Caki2 (cell line): ENCODE results near the gene ARSK. TPM values are rescaled to one million over a fixed set of nuclear protein-coding genes. Genes with fewer than 3 reads are reported as not detected.
"Not testable (repeated sequence)": the region's sequence is repeated elsewhere in the genome, so short reads cannot be mapped to it uniquely, and the experiment has no call there.

ENCODE experiments used
- DNase-seq: peaks from one replicate; pipeline ENCODE4 v3.0.0-alpha.2; 2015; ENCODE audit warnings: low read depth
- in situ Hi-C: cut with HindIII; loops from 2 replicates; pipeline ENCODE4 v1.10.0; 2016; ENCODE audit warnings: low sequenced_read_pairs, low pct_unique_long_range_greater_than_20kb, mixed read lengths
- total RNA-seq: library from RNA; depleted of rRNA; stranded (reverse); fragments of >200 nt; shearing (Covaris generic); gene quantifications from 2 replicates; pipeline ENCODE4 v1.2.3, GENCODE V29; 2014; ENCODE audit warnings: low replicate concordance

Gene ARSK
- total RNA-seq, 1 experiment from 2014 or later: 9.3 TPM

DNA sequence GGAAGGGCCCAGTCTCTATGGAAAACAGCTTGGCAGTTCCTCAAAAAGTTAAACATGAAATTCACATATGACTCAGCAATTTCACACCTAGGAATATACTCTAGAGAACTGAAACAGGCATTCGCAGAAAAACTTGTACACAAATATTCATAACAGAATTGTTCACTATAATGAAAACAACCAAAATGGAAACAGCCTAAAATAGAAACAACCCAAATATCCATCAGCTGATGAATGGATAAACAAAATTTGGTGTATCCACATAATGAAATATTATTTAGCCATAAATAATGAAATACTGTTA is 60.2 kb downstream of the ARSK start:
- in situ Hi-C loops: no loop called here
- no peak for DNase-seq

DNA sequence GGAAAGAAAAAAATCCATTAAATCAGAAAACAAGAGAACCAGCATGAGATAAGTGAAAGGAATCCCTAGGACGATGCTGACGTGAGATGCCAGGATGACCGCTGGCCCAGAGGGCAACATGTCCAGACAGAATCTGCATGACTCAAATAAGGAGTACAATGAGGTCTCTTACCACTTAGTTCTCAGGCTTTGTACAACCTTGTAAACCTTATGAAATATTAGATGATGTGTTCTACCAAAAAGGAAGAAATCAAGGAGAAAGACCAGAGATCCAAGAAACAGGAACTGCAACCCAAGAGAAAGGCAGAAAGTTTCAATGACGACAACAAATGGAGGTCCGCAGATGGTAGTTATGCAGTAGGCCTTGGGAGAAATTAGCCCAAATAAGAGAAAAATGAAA is 62.2 kb downstream of the ARSK start:
- DNase-seq: no peak

DNA sequence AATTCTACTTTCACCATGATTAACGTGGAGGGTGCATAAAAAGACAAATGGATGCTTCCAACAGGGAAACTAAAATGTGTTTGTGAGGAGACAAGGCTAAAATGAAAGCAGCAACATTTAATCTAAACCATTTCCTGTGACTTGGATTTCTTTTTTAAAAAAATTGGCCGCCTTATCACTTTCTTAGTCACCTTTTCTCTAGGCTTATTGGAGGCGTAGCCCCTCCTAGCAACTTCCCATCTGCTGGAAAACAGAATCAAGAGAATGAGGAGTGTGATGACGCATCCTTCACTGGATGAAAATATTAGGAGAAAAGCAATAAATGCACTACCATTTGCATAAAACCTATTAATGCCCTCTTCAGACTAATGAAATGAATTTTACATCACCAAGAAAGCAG is 64.2 kb downstream of the ARSK start:
- in situ Hi-C loops: no loop called here
- DNase-seq: no peak

More for the DNA sequence above, 62.2 kb downstream of the ARSK start:
- in situ Hi-C loops: no loop called here

DNA sequence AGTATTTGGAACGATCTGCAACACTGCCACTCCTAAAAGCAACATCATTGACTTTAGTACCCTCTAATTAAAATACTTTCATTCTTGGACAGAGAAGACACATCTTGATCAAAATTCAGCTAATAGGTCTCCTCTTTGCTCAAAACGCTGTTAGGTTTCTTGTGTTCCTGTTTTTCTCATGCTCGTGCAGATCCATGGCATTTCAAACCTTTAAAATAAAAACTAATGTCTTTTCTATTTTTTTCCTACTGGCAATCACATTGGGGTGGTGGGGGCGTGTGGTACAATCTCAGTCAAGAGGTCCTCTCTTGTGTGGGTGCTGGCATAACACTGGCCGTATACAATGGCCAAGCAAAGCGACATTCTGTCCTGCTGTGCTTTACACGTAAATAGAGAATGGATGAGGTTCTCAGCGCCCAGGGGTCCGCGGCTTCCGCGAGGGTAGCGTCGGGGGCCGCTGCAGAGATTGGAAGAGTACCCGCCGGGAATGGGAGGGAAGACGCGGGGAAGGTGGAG is 64.7 kb downstream of the ARSK start:
- in situ Hi-C loops: no loop called here
- DNase-seq: no peak

DNA sequence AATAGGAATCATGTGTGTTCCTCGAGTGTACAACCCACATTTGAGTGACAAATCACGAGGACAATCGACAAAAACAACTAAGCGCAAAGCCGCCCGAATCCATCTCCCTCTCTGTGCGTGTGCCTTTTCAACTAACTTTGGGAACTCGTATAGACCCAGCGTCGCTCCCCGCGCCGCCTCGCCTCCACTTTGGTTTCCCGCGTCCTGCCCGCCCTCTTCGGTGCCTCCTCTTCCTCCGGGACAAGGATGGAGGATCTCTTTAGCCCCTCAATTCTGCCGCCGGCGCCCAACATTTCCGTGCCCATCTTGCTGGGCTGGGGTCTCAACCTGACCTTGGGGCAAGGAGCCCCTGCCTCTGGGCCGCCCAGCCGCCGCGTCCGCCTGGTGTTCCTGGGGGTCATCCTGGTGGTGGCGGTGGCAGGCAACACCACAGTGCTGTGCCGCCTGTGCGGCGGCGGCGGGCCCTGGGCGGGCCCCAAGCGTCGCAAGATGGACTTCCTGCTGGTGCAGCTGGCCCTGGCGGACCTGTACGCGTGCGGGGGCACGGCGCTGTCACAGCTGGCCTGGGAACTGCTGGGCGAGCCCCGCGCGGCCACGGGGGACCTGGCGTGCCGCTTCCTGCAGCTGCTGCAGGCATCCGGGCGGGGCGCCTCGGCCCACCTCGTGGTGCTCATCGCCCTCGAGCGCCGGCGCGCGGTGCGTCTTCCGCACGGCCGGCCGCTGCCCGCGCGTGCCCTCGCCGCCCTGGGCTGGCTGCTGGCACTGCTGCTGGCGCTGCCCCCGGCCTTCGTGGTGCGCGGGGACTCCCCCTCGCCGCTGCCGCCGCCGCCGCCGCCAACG is 65.3 kb downstream of the ARSK start, which contains the start of gene GPR150:
GPR150 (plus strand) TSS at position 58 of the 840 bp plus-strand sequence; CDS start at position 247, 189 bp downstream.
- in situ Hi-C loops: no loop called here
- peak; percentile 23 for DNase-seq

DNA sequence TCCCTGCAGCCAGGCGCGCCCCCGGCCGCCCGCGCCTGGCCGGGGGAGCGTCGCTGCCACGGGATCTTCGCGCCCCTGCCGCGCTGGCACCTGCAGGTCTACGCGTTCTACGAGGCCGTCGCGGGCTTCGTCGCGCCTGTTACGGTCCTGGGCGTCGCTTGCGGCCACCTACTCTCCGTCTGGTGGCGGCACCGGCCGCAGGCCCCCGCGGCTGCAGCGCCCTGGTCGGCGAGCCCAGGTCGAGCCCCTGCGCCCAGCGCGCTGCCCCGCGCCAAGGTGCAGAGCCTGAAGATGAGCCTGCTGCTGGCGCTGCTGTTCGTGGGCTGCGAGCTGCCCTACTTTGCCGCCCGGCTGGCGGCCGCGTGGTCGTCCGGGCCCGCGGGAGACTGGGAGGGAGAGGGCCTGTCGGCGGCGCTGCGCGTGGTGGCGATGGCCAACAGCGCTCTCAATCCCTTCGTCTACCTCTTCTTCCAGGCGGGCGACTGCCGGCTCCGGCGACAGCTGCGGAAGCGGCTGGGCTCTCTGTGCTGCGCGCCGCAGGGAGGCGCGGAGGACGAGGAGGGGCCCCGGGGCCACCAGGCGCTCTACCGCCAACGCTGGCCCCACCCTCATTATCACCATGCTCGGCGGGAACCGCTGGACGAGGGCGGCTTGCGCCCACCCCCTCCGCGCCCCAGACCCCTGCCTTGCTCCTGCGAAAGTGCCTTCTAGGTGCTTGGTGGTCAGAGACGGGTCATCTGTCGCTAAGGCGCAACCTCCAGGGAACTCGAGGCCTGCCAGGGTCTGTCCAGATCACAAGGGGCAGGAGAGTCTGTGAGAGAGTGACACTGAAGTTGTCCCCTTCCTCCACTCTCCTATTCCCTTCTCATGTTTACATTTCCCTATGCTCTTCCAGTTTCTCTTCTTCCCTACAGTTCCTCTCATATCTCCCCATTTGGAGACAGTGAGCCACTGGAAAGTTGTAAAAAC is 66.3 kb downstream of the ARSK start:
- in situ Hi-C loops: no loop called here
- DNase-seq: no peak

DNA sequence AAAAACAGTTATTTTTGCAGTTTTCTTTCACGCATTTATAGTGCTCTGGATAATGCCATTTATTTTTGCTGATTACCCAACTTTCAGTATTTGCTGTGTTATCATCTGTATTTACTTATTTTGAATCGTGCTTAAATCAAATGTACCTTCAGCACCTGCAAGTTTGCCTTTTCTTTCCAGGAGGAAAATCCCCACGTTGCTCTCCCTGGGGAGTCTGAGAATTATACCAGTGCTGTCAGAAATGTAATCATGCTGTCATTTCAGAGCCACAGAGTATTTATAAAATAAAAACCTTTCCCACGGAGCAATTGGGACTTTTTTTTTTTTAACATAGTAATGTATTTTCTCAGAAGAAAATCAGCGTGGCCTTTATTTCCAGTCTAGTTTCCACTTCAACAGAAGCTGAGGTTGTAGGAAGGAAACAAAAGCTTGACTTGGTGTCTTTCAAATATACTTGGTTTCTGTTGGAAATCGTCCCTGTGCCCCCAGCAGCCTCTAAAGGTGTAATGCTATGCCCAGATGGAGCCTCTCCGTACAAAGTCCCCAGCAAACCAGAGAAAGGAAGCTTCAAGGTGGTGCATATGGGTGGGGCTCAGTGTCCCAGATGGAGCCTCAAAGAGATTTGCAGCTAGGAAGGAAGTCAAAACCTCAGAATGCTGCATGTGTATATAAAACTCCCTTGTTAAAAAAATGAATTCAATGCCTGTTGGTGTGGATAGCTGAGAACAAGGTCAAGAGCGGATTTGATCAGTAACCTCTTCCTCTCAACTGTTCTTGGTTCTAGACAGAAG is 67.1 kb downstream of the ARSK start:
- in situ Hi-C loops: no loop called here
- no peak for DNase-seq

DNA sequence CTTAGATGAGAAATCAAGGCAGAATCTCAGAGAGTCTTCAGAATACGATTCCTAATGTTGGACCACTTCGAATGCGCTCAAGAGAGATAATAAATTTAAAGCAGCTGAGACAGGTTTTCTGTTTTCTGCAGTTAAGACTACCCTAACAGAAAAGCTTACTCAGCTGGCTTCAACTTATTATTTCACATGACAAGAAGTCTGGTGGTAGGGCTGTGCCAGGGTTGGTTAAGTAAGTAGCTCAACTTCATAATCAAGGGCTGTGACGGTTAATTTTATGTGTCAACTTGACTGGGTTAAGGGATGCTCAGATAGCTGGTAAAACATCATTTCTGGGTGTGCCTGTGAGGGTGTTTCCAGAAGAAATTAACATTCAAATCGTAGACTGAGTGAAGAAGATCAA is 68.8 kb downstream of the ARSK start:
- DNase-seq: no peak
- in situ Hi-C loops: no loop called here

DNA sequence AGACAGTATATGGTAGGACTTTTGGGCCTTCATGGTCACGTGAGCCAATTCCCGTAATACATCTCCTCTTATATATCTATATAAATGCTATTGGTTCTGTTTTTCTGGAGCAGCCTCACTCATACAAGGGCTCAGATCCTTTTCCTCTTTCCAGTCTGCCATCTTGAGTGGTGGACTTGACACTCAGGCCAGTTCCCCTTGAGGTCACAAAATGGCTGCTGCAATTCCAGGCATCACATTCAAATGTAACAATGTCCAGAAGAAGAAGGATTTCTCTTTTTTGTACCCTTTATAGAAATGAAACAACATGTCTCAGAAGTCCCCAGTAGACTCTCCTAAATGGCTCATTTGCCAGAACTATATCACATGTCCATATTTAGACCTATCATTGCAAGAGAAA is 69.5 kb downstream of the ARSK start:
- in situ Hi-C loops: no loop called here
- DNase-seq: no peak

DNA sequence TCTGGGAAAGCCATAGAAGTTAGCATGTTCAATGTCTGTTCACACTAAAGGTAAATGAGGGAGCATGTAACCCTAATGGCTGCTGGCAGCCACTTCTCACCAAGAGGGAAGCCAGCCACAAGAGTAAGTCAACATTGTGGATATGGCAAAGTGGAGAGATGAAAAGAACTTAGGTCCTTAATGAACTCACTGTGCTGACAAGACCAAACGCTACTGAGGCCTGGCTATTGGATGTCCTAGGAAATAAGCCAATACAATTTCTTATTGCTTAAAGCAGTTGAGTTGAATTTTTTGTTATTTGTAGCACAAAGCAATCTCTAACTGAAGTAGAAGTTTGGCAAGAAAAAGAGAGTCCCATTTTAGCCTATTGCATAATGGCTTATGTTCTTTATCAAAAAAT is 71.8 kb downstream of the ARSK start:
- DNase-seq: no peak
- in situ Hi-C loops: no loop called here

DNA sequence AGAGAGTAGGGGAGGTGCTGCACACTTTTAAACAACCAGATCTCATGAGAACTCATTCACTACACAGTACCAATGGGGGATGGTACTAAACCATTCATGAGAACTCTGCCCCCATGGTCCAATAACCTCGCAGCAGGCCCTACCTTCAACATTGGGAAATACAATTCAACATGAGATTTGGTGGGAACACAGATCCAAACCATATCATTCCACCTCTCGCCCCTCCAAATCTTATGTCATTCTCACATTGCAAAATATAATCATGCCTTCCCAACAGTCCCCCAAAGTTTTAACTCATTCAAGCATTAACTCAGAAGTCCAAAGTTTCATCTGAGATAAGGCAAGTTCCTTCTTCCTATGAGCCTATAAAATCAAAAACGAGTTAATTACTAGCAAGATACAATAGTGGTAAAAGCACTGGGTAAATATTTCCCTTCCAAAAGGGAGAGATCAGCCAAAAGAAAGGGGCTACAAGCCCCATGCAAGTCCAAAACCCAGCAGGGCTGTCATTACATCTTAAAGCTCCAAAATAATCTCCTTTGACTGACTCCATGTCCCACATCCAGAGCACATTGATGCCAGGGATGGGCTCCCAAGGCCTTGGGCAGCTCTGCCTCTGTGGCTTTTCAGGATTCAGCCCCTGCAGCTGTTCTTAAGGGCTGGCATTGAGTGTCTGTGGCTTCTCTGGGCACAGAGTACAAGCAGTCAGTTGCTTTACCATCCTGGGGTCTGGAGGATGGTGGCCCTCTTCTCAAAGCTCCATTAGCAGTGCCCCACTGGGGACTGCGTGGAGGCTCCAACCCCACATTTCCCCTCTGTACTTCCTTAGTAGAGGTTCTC is 73.3 kb downstream of the ARSK start:
- in situ Hi-C loops: no loop called here
- no peak for DNase-seq

DNA sequence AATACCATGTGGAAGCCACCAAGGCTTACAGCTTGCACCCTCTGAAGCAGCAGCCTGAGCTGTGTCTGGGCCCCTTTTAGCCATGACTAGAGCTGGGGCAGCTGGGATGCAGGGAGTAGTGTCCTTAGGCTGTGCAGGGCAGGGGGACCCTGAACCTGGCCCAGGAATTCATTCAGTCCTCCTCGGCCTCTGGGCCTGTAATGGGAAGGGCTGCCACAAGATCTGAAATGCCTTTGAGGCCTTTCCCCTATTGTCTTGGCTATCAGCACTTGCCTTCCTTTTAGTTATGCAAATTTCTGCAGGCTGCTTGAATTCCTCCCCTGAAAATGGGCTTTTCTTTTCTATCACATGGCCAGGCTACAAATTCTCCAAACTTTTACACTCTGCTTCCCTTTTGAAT is 74.0 kb downstream of the ARSK start:
- in situ Hi-C loops: no loop called here

DNA sequence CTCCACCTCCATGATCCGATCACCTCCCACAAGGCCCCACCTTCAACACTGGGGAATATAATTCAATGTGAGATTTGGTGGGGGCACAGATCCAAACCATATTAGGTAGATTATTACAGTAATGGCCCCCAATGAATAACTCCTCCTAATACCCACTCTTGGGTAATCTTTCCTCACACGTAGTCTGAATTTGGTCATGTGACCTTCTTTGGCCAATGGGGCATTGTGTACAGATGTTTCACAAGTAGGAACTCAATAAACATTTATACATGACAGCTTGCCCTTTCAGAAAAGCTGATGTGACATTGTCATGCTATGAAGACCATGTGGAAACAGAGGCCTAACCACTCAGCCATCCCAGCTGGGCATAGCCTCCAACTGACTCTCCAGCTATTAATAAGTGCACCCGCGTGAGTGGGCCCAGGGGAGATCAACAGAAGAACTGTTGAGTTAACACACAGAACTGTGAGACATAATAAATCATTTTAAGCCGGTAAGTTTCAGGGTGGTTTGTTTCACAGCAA is 75.6 kb downstream of the ARSK start:
- DNase-seq: no peak
- in situ Hi-C loops: no loop called here

More for the DNA sequence above, 74.0 kb downstream of the ARSK start:
- DNase-seq: no peak

DNA sequence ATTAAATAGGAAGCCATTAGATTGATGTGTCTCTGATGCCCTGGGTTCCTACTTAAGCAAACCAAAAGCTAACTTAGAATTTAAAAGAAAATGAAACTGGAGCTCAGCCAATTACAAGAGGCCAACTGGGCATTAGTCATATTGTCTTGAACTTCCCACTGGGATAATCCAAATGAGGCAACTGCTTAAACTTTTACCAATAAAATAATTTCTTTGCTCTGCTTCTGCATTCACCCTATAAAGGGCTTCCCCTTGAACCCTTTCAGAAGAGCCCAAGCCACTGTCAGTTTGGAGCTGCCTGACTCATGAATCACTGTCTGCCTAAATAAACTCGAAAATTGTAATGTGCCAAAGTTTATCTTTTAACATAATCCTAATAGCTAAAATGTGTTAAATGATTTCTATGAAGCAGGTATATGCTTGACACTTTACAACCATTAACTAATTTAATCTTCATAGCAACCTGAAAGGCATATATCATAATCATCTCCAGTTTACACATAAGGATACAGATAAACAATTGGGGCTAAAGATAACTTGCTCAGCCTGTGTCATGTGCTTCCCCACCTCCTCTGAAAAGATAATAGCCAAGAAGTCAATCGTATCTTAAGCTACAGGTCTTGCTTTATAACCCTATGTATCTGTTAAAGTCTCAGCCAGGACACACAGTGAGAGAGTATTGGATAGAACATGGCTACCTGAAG is 76.5 kb downstream of the ARSK start:
- in situ Hi-C loops: no loop called here
- DNase-seq: peak; percentile 11

DNA sequence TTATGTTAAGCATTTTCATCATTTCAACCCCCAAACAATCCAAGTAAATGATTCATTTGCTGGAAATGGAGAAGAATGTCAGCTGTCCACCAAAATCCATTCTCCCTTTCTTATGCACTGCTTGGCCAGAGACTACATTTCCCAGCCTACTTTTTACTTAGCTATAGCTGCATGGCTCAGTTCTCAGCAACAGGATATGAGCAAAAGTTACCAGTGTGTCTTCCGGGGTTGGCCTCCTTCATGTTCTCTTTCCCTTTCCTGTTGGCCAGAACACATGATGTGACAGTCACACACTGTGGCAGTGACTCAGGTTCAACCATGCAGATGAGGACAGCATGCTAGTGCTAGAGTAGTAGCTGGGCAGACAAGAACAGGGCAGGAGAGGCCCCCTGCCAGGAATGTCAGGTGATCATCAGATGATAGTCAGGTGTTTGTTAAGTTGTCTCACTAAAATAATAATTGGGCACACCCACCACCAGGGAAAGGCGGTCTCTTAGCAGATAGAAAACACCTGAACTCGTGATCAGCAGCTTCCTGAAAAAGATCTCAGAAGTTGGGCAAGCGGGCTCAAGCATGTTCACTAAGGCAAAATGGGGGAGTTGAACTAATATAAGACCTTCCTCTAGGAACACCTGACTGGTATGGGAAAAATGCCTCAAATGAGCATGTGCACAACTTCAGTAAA is 77.2 kb downstream of the ARSK start:
- in situ Hi-C loops: no loop called here
- peak; percentile 85 for DNase-seq

DNA sequence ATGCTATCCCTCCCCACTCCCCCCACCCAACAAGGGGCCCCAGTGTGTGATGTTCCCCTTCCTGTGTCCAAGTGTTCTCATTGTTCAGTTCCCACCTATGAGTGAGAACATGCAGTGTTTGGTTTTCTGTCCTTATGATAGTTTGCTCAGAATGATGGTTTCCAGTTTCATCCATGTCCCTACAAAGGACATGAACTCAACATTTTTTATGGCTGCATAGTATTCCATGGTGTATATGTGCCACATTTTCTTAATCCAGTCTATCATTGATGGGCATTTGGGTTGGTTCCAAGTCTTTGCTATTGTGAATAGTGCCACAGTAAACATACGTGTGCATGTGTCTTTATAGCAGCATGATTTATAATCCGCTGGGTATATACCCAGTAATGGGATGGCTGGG is 78.0 kb downstream of the ARSK start:
- in situ Hi-C loops, DNase-seq: not testable (repeated sequence)
